OCI-LY3 (cell line): ENCODE measurements around the gene GOSR2.

Experiments
- CTCF ChIP-seq: fragments of 200-600, 300-600 bp; sonication (generic); IDR thresholded peaks from 2 replicates; pipeline ENCODE4 v1.5.1; 2014; ENCODE audit warnings: antibody characterized with exemption, low read length, low read depth
- EZH2phosphoT487 ChIP-seq: fragments of 200-600 bp; shearing (Covaris generic); IDR thresholded peaks from 2 replicates; pipeline ENCODE4 v1.6.1; 2018; ENCODE audit warnings: antibody characterized with exemption, mixed run types, low read depth

GRCh38 chr17:46943501-46944393, 20.8 kb downstream of the GOSR2 start:
- TF ChIP-seq CTCF = no peak
- TF ChIP-seq EZH2phosphoT487 = no peak
